C4-2B (cell line): ENCODE results near the gene OTUD4.
"Not testable (repeated sequence)": the region's sequence is repeated elsewhere in the genome, so short reads cannot be mapped to it uniquely, and the experiment has no call there.

Experiments
- H3K27ac ChIP-seq: fragments of 450-650 bp; 2 replicates; pipeline ENCODE4 v1.5.1; 2017
- ZFX ChIP-seq: fragments of 450-650 bp; IDR thresholded peaks from 2 replicates; pipeline ENCODE4 v1.6.1; 2017
- TF ChIP-seq, protein P1 (sequence below): fragments of 450-650 bp; conservative IDR thresholded peaks from 2 replicates; pipeline ENCODE4 v1.5.1; 2017; ENCODE audit warnings: mild to moderate bottlenecking

The OTUD4 gene

DNA sequence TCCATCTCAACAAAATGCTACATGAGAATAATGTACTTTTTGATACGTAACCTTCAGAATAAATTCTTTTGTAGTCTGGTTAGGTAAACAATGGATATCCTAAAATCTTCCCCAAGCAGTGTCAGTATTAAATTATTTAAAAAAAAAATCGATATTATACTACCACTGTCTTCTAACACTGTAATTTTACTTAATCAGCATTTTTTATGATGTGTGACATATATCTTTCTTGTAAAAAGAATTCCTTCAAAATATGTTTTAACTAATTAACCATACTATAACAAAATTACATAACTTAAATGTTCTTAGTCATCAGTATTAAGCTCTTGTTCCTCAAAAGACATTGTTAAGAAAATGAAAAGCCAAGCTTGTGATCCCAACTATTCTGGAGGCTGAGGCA is 12.5 kb downstream of the OTUD4 start:
- TF ChIP-seq, protein P1, sequence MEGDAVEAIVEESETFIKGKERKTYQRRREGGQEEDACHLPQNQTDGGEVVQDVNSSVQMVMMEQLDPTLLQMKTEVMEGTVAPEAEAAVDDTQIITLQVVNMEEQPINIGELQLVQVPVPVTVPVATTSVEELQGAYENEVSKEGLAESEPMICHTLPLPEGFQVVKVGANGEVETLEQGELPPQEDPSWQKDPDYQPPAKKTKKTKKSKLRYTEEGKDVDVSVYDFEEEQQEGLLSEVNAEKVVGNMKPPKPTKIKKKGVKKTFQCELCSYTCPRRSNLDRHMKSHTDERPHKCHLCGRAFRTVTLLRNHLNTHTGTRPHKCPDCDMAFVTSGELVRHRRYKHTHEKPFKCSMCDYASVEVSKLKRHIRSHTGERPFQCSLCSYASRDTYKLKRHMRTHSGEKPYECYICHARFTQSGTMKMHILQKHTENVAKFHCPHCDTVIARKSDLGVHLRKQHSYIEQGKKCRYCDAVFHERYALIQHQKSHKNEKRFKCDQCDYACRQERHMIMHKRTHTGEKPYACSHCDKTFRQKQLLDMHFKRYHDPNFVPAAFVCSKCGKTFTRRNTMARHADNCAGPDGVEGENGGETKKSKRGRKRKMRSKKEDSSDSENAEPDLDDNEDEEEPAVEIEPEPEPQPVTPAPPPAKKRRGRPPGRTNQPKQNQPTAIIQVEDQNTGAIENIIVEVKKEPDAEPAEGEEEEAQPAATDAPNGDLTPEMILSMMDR = no peak
- TF ChIP-seq ZFX = no peak

DNA sequence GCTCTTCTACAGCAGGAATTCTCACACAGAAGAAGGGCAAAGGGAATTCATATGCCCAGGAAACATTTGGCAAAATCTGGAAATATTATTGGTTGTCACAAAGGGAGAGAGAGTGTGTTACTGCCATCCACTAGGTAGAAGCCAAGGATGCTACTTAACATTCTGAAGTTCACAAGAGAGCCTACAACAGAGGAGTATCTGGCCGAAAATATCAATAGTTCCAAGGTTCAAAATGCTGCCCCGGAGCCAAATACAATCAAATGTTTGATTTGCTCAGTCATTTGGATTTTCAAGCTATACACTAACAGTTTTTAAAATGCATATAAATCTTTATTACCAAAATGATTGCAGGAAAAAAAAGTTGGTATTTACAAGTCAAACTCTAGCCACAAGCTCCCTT is 18.8 kb downstream of the OTUD4 start:
- TF ChIP-seq ZFX = no peak
- TF ChIP-seq, protein P1 = no peak
- H3K27ac ChIP-seq = no peak overlapping the region

More for the DNA sequence above, 12.5 kb downstream of the OTUD4 start:
- no peak overlapping the region for H3K27ac ChIP-seq

DNA sequence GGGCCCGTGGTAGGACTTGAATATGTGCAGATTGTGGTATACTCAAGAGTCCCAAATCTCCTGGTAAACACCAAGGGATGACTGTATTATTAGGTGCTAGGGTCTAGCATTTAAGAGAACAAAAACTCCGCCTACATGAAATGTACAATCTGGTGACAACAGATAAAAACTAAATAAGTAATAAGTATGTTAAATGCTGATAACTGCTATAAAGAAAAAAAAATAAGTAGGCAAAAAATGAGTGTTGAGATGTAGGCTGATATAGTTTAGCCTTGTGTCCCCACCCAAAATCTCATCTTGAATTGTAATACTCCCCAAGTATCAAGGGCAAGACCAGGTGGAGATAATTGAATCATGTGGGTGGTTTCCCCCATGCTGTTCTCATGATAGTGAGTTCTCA is 23.4 kb downstream of the OTUD4 start:
- no peak overlapping the region for H3K27ac ChIP-seq
- TF ChIP-seq ZFX = no peak
- TF ChIP-seq, protein P1 = no peak

DNA sequence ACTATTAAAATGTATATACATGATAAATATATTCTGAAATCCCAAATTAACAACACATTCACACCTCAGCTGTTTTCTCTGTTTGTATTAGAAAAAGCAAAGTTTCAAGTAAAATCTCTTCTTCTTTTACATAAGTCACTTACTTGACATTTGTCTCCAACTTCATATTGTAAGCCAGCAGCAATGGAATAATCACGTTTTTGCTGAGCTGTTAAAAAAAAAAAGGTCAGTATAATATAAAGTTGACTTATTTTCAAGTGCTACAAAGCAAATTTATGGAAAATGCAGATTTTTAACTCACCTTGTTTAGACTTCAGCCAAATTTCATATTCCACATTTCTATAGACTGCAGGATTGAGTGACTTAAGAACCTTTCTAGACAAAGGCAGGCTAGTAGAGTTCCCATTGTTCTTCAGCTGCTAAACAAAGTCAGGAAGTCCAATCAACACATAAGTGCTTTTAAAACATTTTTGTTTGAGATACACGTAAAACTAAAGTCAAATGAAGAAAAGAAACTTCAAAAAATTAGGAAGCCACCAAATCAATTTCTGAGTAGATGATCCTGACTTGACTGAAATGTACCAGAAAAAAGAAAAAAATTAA is 25.0 kb downstream of the OTUD4 start:
- TF ChIP-seq ZFX = no peak
- H3K27ac ChIP-seq = no peak overlapping the region

DNA sequence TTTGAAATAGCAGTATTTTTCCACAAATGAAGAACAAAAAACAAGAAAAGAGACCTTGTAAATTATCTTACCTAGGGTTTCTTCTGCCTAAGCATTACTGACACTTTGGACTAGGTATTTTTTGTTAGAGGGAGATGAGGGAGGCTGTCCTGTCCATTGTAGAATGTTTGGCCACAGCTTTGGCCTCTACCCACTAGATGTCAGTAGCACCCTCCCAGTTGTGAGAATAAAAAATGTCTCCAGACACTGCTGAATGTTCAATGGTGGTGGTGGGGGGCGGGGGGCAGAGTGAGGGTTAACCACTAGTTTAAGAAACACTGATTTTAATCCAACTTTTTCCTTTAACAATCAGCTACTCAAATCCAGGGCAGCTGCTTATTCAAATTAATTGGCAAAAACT is 25.8 kb downstream of the OTUD4 start:
- TF ChIP-seq, protein P1 = peak; percentile 46
- TF ChIP-seq ZFX = no peak
- no peak overlapping the region for H3K27ac ChIP-seq

DNA sequence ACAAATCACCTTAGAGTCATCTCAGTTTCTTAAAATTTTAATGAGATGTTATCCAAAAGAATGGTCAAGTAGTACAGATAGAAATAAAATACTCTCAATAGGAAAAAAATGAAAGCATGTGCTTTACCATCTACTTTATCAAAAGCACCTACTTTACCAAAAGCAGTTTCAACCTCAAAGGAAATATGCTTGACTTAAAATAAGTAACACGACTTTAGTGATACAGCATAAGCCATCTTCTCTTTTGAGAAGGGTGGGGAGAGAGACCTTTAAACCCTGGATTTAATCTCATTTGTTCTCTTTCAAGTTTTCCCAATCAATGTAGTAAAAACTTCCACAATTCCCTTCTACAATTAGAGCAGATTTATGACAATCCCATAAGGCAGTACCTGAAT is 26.5 kb downstream of the OTUD4 start:
- H3K27ac ChIP-seq = no peak overlapping the region
- TF ChIP-seq, protein P1 = no peak

DNA sequence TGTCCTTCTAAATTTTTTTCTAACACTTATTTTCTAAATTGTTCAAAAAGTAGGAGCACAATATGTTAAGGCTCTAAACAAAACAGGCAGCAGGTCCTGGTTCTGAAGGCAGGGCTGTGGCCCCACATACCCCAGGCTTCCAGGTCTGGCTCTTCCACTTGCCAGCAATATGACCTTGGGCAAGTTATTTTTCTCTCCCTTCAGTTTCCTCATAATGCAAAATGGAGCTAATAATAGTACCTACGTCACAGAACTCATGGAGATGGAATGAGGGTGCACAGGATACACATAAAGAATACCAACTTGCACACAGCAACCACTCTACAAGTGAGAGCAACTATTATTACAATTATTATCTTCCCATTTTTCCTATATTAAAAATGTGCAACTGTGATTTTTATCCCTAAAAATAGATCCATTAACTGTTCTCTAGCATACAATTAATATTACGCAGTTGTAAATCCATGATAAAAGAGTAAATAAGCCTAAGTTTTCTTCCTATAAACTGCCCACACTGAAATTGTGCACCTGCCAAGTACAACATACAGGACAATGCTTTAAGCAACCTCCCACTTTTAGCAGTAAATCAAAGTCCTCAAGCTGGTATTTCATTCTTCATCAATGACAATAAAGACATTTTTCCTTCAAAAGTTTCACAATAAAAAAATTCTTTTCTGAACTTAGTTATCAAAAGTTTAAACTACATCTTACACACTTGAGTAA is 27.0 kb downstream of the OTUD4 start:
- H3K27ac ChIP-seq = no peak overlapping the region
- no peak for TF ChIP-seq ZFX
- TF ChIP-seq, protein P1 = no peak

DNA sequence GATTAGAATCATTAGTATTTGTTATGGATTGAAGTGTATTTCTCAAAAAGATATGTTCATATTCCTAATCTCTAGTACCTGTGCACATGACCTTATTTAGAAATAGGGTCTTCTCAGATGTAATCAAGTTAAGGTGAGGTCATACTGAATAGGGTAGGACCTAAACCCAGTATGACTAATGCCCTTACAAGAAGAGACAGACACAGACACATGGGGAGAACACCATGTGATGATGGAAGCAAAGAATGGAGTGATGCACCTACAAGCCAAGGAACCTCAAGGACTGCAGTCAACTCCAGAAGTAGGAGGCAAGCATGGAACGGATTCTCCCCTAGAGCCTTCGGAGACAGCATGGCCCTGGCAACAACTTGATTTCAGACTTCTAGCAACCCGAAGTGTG is 31.4 kb downstream of the OTUD4 start:
- no peak overlapping the region for H3K27ac ChIP-seq
- TF ChIP-seq, protein P1 = no peak
- TF ChIP-seq ZFX = no peak

DNA sequence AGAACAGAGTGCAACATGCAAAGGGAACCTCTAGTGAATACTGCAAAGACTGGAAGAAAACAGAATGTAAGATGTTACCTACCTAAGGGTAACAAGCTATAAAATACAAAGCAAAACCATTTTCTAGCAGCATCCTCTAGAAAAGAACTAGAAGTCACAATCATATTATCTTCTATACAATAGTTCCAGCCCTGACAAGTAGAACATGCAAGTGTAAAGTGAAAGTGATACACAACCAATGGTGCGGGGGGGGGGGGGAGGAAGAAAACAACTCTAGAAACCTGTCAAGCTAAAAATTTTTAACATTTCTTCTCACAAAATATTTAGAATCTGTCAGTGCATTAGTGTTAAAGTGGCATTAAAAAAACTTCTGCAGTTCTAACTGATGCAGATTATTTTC is 44.2 kb downstream of the OTUD4 start:
- not testable (repeated sequence) for H3K27ac ChIP-seq
